ENCODE results near the gene SPDYE8. TPM values are rescaled to one million over a fixed set of nuclear protein-coding genes. Genes with fewer than 3 reads are reported as not detected.
A peak's percentile ranks its signal among the peaks of the same experiment; 100 is the strongest.
"Not testable (repeated sequence)": the region's sequence is repeated elsewhere in the genome, so short reads cannot be mapped to it uniquely, and the experiment has no call there.

The SPDYE8 gene
- total and polyA plus RNA-seq, 7 donors = not detected

- H3K4me3 ChIP-seq; intact Hi-C loops (cut with DNase I); H3K4me1 ChIP-seq; H3K27ac ChIP-seq; H3K27me3 ChIP-seq; H3K36me3 ChIP-seq; H3K9me3 ChIP-seq: not testable (repeated sequence)
- 93 to 95% methylated on average over 14 of the region's 55 CpGs for WGBS, 2 donors
- DNase-seq = peak; percentile 60
These were observed 53.8 kb downstream of the SPDYE8 start for GRCh38 chr7:72975656-72976286.

GRCh38 chr7:72974781-72975180, 54.8 kb downstream of the SPDYE8 start:
- H3K9me3 ChIP-seq; H3K4me1 ChIP-seq; H3K27me3 ChIP-seq; H3K4me3 ChIP-seq; H3K36me3 ChIP-seq; H3K27ac ChIP-seq; intact Hi-C loops (cut with DNase I): not testable (repeated sequence)
- peak; percentile 41 for DNase-seq
- WGBS, 2 donors = 85 to 91% methylated on average over 4 of the region's 7 CpGs

- DNase-seq; intact Hi-C loops (cut with DNase I); H3K4me3 ChIP-seq; H3K27ac ChIP-seq; H3K27me3 ChIP-seq; H3K36me3 ChIP-seq; H3K9me3 ChIP-seq; H3K4me1 ChIP-seq: not testable (repeated sequence)
- no CpG with 5 or more reads among the region's 6 CpGs for WGBS, 2 donors
These were observed 58.1 kb downstream of the SPDYE8 start for GRCh38 chr7:72971505-72971904.

Small RNAs within 50 kb of the gene (small RNA-seq; reads per million reads assigned to genes)
- gene RF00019 = 0 reads per million in 3 donors

Other genes starting within 250 kb of the SPDYE8 start
- 1 to 10 TPM; 1.9 to 5.6 (median 2.9) TPM for gene TYW1B, start 201.6 kb downstream of the SPDYE8 start, total RNA-seq
- gene TYW1B, start 201.6 kb downstream of the SPDYE8 start, polyA plus RNA-seq = 1 to 10 TPM; 1.4 to 2.4 (median 2.1) TPM
- gene POM121, start 104.7 kb downstream of the SPDYE8 start, total RNA-seq = 10 to 100 TPM in 3 of 4 donors, 1 to 10 TPM in 1; 8.2 to 16.6 (median 12.0) TPM
- gene POM121, start 104.7 kb downstream of the SPDYE8 start, polyA plus RNA-seq = 10 to 100 TPM in 1 of 3 donors, 1 to 10 TPM in 2; 7.2 to 24.8 (median 8.8) TPM
- not detected for gene TRIM74, start 60.3 kb downstream of the SPDYE8 start, total RNA-seq
- gene TRIM74, start 60.3 kb downstream of the SPDYE8 start, polyA plus RNA-seq = under 1 TPM in 1 of 3 donors, not detected in 2; 0.38 TPM
- gene SPDYE11, start 28.1 kb upstream of the SPDYE8 start, total RNA-seq = not detected
- not detected for gene SPDYE11, start 28.1 kb upstream of the SPDYE8 start, polyA plus RNA-seq
- not detected for gene SPDYE9, start 56.3 kb upstream of the SPDYE8 start, total RNA-seq
- gene SPDYE9, start 56.3 kb upstream of the SPDYE8 start, polyA plus RNA-seq = not detected

Measured in sigmoid colon (tissue), 7 donors.